K562 (cell line): ENCODE measurements around the gene MOK. TPM values are rescaled to one million over a fixed set of nuclear protein-coding genes. Genes with fewer than 3 reads are reported as not detected.

ENCODE experiments used
- CAMTA2 ChIP-seq: fragments of 250-450 bp; sonication (Bioruptor Pico); conservative IDR thresholded peaks from 2 replicates; pipeline ENCODE4 v1.5.1; 2022
- CBX1 ChIP-seq: sonication (generic); IDR thresholded peaks from 2 replicates; pipeline ENCODE4 v1.6.1; 2016; ENCODE audit warnings: antibody characterized with exemption, low read depth, mild to moderate bottlenecking
- EZH2 ChIP-seq: IDR thresholded peaks from 2 replicates; pipeline ENCODE4 v1.6.1; 2012; ENCODE audit warnings: low read depth, mild to moderate bottlenecking, inconsistent platforms, low read length, borderline replicate concordance
- MCM3 ChIP-seq: fragments of 450-650 bp; IDR thresholded peaks from 2 replicates; pipeline ENCODE4 v1.6.1; 2016
- MTA2 ChIP-seq: fragments of 450-650 bp; IDR thresholded peaks from 2 replicates; pipeline ENCODE4 v1.6.1; 2016; ENCODE audit warnings: low read depth
- NCOA2 ChIP-seq, 2 experiments: fragments of 450-650 bp; IDR thresholded peaks; 2 replicates each; pipeline ENCODE4 v1.6.1; 2018; ENCODE audit warnings: mild to moderate bottlenecking in 2 of 2, moderate library complexity in 1 of 2; ENCODE audit not compliant: partially characterized antibody in 2 of 2
- NFE2 ChIP-seq: IDR thresholded peaks from 2 replicates; pipeline ENCODE4 v1.6.1; 2014; ENCODE audit warnings: antibody characterized with exemption, low read depth
- NR1H2 ChIP-seq: sonication (generic); formaldehyde crosslinking; IDR thresholded peaks from 2 replicates; pipeline ENCODE4 v1.4.0; 2020; ENCODE audit warnings: mild to moderate bottlenecking, missing genetic modification reagents
- PCBP2 ChIP-seq: fragments of 200-400 bp; formaldehyde crosslinking; IDR thresholded peaks from 2 replicates; pipeline ENCODE4 v1.6.1; 2018; ENCODE audit warnings: low read length, low read depth, mild to moderate bottlenecking, moderate library complexity; ENCODE audit not compliant: poor library complexity, severe bottlenecking
- STAG1 ChIP-seq: sonication (generic); formaldehyde crosslinking; IDR thresholded peaks from 2 replicates; pipeline ENCODE4 v1.5.0; 2020; ENCODE audit warnings: missing genetic modification reagents, borderline replicate concordance
- ZC3H11A ChIP-seq: IDR thresholded peaks from 2 replicates; pipeline ENCODE4 v1.6.1; 2012; ENCODE audit warnings: low read depth, low read length, improper control_type of control experiment
- ZEB2 ChIP-seq: fragments of 450-650 bp; IDR thresholded peaks from 2 replicates; pipeline ENCODE4 v1.6.1; 2016
- ZFX ChIP-seq: sonication (generic); formaldehyde crosslinking; IDR thresholded peaks from 2 replicates; pipeline ENCODE4 v1.8.0; 2022; ENCODE audit warnings: mild to moderate bottlenecking, missing genetic modification reagents, moderate library complexity
- ZNF232 ChIP-seq: sonication (generic); formaldehyde crosslinking; IDR thresholded peaks from 2 replicates; pipeline ENCODE4 v1.8.0; 2022; ENCODE audit warnings: mild to moderate bottlenecking, missing genetic modification reagents
- ZNF445 ChIP-seq: fragments of 250-450 bp; sonication (Bioruptor Pico); IDR thresholded peaks from 2 replicates; pipeline ENCODE4 v1.4.0; 2020; ENCODE audit warnings: low read depth, mild to moderate bottlenecking, moderate library complexity
- ZNF589 ChIP-seq: fragments of 200-800 bp; sonication (Bioruptor generic); IDR thresholded peaks from 2 replicates; pipeline ENCODE4 v1.6.1; 2016; ENCODE audit warnings: low read depth, missing genetic modification characterization, missing compliant biosample characterization
- polyA plus RNA-seq, 8 experiments: library from polyadenylated mRNA; depleted of rRNA in 4 of 8; stranded (reverse) in 5 of 8; unstranded in 3 of 8; fragments of >200 nt; fragmentation: Nextera tagmentation in 2 of 8; fragmentation: Illumina TruSeq in 1 of 8; extraction: Ambion mirVana in 2 of 8; extraction: Trizol in 1 of 8; gene quantifications; 2 replicates each; pipeline versions ENCODE4 v1.2.1 to v1.2.3, GENCODE V29; 2011 to 2014; ENCODE audit warnings: inconsistent platforms in 1 of 8, missing spikeins in 1 of 8
- total RNA-seq, 7 experiments: library from RNA; depleted of rRNA in 6 of 7; stranded (reverse); fragments of >200 nt in 6 of 7; fragmentation: Illumina TruSeq in 2 of 7; extraction: Trizol in 2 of 7; gene quantifications; 2 replicates each; pipeline versions ENCODE4 v1.2.1 to v1.2.3, GENCODE V29; 2011 to 2021; ENCODE audit warnings: low replicate concordance in 1 of 7
- TF ChIP-seq, protein P1 (sequence below), 2 experiments: fragments of 450-650 bp; formaldehyde crosslinking in 1 of 2; IDR thresholded peaks; 2 replicates each; pipeline versions ENCODE4 v1.4.0 to v1.6.1; 2014 to 2020; ENCODE audit warnings: mild to moderate bottlenecking in 2 of 2, borderline replicate concordance in 1 of 2, low read depth in 1 of 2
- TF ChIP-seq, protein P2 (sequence below): fragments of 250-450 bp; sonication (Bioruptor Pico); IDR thresholded peaks from 2 replicates; pipeline ENCODE4 v1.5.0; 2020; ENCODE audit warnings: mild to moderate bottlenecking, borderline replicate concordance

The MOK gene
- total and polyA plus RNA-seq, 9 of the 15 experiments (the other 6 are each of a cell fraction or from before 2014, with no cell fraction given) = 1.3 to 8.4 (median 5.3) TPM

DNA sequence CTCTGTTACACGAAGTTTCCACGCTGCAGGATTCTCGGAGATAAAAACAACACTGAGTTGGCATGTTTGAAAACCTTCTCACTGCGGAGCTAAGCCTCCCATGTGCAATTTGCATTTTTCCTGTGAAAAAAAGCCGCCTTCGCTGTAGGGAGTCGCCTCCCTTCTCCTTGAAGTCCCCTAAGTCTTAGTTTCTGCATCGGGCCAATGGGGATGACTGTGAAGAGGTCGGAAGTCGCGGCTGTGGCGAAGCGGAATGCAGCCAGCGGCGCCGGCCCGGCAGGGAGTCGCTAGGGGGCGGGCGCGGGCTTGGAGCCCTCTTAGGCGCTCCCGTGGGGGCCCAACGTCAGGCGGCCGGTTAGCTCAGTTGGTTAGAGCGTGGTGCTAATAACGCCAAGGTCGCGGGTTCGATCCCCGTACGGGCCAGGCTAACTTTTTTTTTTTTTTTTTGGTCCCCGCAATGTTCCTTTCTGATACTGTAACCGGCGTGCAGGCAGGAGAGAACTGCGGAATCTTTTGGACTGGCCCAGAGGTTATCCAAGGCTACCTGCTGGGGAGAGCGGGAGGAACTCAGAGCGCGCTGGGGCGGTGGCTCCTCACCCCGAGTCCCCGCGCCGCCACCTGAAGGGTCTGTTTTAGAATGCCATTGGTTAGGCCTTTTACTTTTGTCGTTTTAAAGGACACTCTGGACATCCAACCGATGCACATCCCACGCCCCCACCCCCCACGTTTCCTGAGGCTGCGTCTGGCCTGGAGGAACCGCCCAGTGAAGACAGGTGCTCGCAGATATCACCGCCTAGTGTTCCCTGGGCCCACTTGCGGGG, 12.0 kb upstream of the MOK start (continued):
- peak; percentile 68 for TF ChIP-seq ZFX
- no peak for TF ChIP-seq PCBP2
- TF ChIP-seq CAMTA2 (CRISPR knock-in tag) = no peak
- no peak for TF ChIP-seq NR1H2 (CRISPR knock-in tag)
- TF ChIP-seq ZEB2 = 0 out of 2 replicates have a peak, but pooled peaks have one; percentile 35
- TF ChIP-seq ZNF589 = no peak
- TF ChIP-seq MTA2 = no peak
- no peak for TF ChIP-seq EZH2
- TF ChIP-seq, protein P1, sequence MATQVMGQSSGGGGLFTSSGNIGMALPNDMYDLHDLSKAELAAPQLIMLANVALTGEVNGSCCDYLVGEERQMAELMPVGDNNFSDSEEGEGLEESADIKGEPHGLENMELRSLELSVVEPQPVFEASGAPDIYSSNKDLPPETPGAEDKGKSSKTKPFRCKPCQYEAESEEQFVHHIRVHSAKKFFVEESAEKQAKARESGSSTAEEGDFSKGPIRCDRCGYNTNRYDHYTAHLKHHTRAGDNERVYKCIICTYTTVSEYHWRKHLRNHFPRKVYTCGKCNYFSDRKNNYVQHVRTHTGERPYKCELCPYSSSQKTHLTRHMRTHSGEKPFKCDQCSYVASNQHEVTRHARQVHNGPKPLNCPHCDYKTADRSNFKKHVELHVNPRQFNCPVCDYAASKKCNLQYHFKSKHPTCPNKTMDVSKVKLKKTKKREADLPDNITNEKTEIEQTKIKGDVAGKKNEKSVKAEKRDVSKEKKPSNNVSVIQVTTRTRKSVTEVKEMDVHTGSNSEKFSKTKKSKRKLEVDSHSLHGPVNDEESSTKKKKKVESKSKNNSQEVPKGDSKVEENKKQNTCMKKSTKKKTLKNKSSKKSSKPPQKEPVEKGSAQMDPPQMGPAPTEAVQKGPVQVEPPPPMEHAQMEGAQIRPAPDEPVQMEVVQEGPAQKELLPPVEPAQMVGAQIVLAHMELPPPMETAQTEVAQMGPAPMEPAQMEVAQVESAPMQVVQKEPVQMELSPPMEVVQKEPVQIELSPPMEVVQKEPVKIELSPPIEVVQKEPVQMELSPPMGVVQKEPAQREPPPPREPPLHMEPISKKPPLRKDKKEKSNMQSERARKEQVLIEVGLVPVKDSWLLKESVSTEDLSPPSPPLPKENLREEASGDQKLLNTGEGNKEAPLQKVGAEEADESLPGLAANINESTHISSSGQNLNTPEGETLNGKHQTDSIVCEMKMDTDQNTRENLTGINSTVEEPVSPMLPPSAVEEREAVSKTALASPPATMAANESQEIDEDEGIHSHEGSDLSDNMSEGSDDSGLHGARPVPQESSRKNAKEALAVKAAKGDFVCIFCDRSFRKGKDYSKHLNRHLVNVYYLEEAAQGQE (IDR thresholded peaks at IDR 0.05; ENCODE audit: borderline replicate concordance) = no peak
- TF ChIP-seq, protein P1 (CRISPR knock-in tag; IDR thresholded peaks at IDR 0.05; ENCODE audit: low read depth) = no peak
- TF ChIP-seq NCOA2 (IDR thresholded peaks at IDR 0.05; ENCODE audit: partially characterized antibody in 2 of 2) = no peak
- no peak for TF ChIP-seq ZC3H11A
- peak; percentile 66; the same call in 1 of the 2 replicates for TF ChIP-seq CBX1
- no peak for TF ChIP-seq MCM3
- no peak for TF ChIP-seq ZNF445
- peak; percentile 18; the same call in 1 of the 2 replicates for TF ChIP-seq NFE2
- TF ChIP-seq STAG1 (CRISPR knock-in tag) = no peak
- TF ChIP-seq, protein P2, sequence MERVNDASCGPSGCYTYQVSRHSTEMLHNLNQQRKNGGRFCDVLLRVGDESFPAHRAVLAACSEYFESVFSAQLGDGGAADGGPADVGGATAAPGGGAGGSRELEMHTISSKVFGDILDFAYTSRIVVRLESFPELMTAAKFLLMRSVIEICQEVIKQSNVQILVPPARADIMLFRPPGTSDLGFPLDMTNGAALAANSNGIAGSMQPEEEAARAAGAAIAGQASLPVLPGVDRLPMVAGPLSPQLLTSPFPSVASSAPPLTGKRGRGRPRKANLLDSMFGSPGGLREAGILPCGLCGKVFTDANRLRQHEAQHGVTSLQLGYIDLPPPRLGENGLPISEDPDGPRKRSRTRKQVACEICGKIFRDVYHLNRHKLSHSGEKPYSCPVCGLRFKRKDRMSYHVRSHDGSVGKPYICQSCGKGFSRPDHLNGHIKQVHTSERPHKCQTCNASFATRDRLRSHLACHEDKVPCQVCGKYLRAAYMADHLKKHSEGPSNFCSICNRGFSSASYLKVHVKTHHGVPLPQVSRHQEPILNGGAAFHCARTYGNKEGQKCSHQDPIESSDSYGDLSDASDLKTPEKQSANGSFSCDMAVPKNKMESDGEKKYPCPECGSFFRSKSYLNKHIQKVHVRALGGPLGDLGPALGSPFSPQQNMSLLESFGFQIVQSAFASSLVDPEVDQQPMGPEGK (CRISPR knock-in tag) = no peak
- TF ChIP-seq ZNF232 (CRISPR knock-in tag) = no peak
